ACHN (cell line): Measurements from ENCODE around the gene APOC4.

Experiments used
- DNase-seq: peaks from one replicate; pipeline ENCODE4 v3.0.0-alpha.2; 2015
- in situ Hi-C: cut with HindIII; loops from 2 replicates; pipeline ENCODE4 v1.10.0; 2017; ENCODE audit warnings: low sequenced_read_pairs, low pct_ligation_motif_present, low pct_unique_long_range_greater_than_20kb

APOC4 gene

DNA sequence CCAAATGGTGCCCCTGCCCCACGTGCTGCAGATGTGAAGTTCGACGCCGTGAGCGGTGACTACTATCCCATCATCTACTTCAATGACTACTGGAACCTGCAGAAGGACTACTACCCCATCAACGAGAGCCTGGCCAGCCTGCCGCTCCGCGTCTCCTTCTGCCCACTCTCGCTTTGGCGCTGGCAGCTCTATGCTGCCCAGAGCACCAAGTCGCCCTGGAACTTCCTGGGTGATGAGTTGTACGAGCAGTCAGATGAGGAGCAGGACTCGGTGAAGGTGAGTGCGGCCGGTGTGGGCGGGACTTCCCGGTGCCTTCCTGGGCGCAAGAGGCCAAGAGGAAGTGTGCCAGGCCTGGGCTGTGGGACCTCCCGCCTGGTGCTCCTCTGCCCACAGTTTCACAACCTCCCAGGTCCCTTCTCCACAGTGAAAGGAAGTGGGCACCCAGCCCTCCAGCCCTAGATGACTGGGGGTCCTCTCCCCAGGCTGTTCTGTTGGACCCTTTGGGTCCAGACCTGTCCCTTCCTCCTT, 45.2 kb downstream of the APOC4 start:
- in situ Hi-C loops = no loop called here
- DNase-seq = no peak

GRCh38 chr19:44988273-44988672, 46.2 kb downstream of the APOC4 start:
- no peak for DNase-seq
- in situ Hi-C loops = no loop called here

DNA sequence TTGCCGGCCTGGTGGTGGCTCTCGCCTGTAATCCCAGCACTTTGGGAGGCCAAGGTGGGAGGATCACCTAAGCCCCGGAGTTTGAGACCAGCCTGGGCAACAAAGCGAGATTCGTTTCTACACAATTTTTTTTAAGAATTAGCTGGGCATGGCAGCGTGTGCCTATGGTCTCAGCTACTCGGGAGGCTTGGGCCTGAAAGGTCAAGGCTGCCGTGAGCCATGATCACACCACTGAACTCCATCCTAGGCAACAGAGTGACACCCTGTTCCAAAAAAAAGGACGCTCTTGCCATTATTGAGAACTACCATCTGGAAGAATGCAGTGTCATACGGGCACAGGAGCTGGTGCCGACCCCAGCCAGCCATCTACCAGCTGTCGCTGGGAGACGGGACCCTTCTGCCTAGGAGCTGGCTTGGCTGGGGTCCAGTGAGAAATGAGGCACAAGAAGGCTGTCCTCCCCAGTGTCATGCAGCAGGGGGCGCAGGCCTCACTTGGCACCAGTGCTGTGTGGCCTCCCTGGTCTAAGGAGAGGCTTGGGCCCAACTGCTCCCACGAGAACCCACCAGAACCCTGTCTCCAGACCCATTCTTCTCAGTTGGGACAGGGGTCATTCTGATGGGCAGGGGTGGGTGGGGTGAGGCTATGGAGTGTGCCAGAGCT, 47.0 kb downstream of the APOC4 start:
- in situ Hi-C loops = no loop called here
- DNase-seq = peak; percentile 59

DNA sequence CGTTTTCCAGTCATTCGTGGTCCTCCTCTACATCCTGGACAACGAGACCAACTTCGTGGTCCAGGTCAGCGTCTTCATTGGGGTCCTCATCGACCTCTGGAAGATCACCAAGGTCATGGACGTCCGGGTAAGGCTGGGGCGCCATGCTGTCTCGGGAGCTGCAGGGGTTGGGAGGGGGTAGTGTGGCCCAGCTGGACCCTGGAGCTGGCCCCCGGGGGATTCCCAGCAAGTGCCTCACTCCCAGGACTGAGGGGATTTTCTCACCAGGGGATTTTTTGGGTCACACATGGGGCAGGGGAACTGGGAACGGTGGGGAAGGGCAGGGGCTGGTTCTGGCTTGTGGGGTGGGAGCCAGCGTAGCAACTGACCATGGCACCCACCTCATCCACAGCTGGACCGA, 48.4 kb downstream of the APOC4 start:
- DNase-seq = no peak
- in situ Hi-C loops = no loop called here

DNA sequence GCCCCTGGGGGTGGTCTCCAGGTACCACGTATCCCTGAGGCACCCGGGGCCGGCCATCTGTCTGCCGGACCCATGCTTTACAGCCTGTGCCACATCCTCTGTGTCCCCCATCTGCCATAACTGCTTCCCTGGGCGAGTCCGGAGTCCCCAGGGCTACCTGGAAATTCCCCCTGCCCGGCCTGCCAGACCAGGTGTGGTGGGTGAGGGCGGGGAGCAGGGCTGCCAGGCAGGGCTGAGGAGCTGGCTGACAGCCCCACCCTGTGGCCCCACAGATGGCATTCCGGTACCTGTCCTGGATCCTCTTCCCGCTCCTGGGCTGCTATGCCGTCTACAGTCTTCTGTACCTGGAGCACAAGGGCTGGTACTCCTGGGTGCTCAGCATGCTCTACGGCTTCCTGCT, 48.9 kb downstream of the APOC4 start:
- in situ Hi-C loops = no loop called here
- DNase-seq = no peak

DNA sequence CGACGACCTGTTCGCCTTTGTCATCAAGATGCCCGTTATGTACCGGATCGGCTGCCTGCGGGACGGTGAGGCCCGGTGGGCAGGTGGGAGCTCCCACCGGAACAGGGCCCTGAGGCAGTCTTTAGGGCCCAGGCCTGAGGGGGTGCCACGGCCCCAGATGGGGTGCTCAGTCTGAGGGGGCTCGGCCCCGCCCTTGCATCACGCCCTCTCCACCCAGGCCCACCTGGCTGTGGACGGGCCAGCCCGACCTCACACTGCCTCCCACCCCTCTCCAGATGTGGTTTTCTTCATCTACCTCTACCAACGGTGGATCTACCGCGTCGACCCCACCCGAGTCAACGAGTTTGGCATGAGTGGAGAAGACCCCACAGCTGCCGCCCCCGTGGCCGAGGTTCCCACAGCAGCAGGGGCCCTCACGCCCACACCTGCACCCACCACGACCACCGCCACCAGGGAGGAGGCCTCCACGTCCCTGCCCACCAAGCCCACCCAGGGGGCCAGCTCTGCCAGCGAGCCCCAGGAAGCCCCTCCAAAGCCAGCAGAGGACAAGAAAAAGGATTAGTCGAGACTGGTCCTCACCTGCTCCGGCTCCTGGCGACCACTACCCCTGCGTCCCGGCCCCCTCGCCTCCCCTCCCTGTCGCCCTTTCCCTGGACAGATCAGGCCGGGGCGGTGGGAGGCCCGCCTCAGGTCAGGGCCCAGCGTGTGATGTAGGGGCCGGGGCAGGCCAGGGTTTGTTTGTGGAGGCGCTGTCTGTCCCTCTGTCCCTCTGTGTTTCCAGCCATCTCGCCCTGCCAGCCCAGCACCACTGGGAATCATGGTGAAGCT, 50.5 kb downstream of the APOC4 start:
- DNase-seq = no peak
- in situ Hi-C loops = no loop called here

DNA sequence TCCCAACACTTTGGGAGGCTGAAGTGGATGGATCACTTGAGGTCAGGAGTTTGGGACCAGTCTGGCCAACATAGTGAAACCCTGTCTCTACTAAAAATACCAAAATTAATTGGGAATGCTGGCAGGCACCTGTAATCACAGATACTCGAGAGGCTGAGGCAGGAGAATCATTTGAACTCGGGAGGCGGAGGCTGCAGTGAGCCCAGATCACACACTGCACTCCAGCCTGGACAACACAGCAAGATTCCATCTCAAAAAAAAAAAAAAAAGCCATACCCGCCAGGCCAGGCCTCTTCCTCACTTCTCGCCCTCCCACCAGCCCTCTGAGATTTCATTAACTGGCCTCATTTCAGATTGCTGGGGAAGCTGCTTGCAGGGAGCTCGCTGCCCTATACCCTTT, 51.5 kb downstream of the APOC4 start:
- in situ Hi-C loops = no loop called here

DNA sequence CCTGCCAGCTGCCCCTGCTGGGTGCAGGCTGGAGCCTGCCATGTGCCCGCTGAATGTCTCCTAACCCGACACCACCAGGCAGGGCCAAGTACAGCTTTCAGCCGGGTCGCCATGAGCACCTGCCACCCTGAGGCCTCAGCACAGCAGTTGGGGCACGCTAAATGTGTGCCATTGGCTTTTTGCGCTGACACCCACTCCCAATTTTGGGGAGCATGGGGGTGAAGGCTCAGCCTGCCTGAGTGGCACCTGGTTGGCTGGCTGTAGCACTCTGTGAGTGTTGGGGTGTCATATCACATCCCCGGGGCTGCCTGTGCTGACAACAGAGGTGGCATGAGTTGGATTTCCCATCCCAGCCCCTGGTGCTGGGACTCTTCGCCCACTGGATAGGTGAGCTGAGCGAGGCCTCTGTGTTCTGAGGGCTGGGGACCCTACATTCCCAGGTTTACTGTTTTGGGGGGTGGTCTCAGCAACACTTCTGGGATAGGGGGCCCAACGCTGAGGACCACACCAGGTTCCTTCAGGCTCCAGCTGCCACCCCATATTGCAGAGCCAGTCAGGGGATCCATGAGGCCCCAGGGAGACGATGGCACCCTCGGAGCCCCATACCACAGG, 52.0 kb downstream of the APOC4 start:
- in situ Hi-C loops = no loop called here
- no peak for DNase-seq

More for the DNA sequence above, 51.5 kb downstream of the APOC4 start:
- DNase-seq = no peak
